ENCODE measurements around the gene FARS2.

FARS2 gene

DNA sequence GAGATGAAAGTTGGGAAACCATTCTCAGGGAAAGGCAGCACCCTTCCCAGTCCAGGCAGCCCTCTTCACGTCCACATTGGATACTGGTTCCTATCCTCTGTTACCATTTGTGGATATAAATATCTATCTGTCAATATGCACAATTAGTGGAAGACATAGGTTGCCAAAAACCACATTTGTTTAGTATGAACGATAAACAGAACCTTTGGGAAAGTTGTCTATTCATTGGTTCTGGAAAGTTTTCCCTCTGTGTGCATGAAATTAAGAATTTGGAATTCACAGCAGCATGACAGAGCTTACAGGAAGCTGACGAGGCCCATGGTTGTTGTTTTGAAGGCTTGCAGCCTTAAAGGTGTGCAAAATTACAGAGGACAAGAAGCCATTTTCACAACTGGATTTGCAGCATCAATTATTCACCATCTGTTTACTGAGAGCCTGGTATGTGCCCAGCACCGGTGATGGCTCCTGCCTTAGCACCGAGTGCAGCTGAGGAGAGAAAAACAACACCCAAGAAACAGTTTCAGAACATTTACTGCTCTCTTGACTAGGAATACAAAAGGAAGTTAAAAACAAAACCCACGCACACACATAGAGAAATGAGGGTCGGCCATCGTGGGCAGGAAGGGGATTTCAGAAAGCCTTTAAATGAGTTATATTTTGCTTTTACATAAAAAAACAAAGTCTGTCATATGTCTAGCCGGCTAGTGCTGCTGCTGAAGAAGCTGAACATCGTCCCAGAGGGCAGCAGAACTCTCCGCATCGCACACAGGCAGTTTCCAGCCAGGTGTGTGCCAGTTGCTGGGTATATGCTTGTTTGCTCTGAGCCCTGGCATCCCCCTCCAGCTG lies 319.6 kb downstream of the FARS2 start:
- DNase-seq (ENCODE audit: insufficient read length) (no peak), FAIRE-seq (no peak)
- TF ChIP-seq POLR2A (IDR thresholded peaks at IDR 0.05; ENCODE audit: low read depth, low read length) = no peak
- no peak for TF ChIP-seq POLR2AphosphoS5 (IDR thresholded peaks at IDR 0.05; ENCODE audit: low read depth, low read length)
- no peak for TF ChIP-seq TAF1 (IDR thresholded peaks at IDR 0.05; ENCODE audit: borderline replicate concordance, low read depth, low read length)

DNA sequence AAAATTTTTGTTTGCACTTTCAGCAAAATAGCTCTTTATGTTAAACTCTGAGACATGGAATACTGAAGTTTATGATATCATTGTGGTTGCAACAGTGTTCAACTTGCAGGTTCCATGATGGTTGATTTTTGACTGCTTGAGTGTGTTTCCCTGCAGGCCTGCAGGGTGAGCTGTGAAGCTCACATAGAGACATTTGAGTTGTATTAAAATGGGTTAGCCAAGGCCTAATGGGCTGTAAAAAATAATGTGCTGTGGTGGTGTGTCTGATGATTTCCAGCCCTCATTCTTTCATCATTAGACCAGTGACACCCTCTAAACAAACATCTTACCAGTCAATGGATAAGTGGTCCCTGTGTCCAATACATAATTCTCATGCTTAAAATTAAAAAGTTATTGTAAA lies 321.4 kb downstream of the FARS2 start:
- FAIRE-seq = no peak
- DNase-seq (ENCODE audit: insufficient read length) = no peak
- no peak for TF ChIP-seq TAF1 (IDR thresholded peaks at IDR 0.05; ENCODE audit: borderline replicate concordance, low read depth, low read length)
- TF ChIP-seq POLR2A (IDR thresholded peaks at IDR 0.05; ENCODE audit: low read depth, low read length) = no peak
- no peak for TF ChIP-seq POLR2AphosphoS5 (IDR thresholded peaks at IDR 0.05; ENCODE audit: low read depth, low read length)

DNA sequence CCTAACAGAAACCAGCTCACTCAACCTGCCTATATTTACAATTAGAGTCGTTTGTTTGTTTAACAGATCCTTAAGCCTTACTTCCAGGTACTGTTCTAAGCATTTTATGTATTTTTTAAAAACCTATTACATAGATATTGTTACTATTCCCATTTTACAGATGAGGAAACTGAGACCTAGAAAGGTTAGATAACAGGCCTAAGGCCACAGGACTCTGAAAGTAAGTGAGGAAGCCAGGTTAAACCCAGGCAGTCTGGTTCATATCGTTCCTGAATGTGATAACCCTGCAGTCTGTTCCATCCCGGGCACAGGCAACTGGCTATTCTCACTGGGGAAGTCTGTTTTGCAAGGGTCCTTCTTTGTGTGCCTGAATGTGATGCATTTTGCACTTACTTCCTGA lies 322.2 kb downstream of the FARS2 start:
- DNase-seq (ENCODE audit: insufficient read length) (no peak), FAIRE-seq (no peak)
- no peak for TF ChIP-seq POLR2A (IDR thresholded peaks at IDR 0.05; ENCODE audit: low read depth, low read length)
- TF ChIP-seq TAF1 (IDR thresholded peaks at IDR 0.05; ENCODE audit: borderline replicate concordance, low read depth, low read length) = no peak
- no peak for TF ChIP-seq POLR2AphosphoS5 (IDR thresholded peaks at IDR 0.05; ENCODE audit: low read depth, low read length)

GRCh38 chr6:5584078-5584482 lies 322.8 kb downstream of the FARS2 start:
- no peak for TF ChIP-seq POLR2AphosphoS5 (IDR thresholded peaks at IDR 0.05; ENCODE audit: low read depth, low read length)
- no peak for TF ChIP-seq POLR2A (IDR thresholded peaks at IDR 0.05; ENCODE audit: low read depth, low read length)
- TF ChIP-seq TAF1 (IDR thresholded peaks at IDR 0.05; ENCODE audit: borderline replicate concordance, low read depth, low read length) = no peak
- FAIRE-seq (no peak), DNase-seq (ENCODE audit: insufficient read length) (no peak)

DNA sequence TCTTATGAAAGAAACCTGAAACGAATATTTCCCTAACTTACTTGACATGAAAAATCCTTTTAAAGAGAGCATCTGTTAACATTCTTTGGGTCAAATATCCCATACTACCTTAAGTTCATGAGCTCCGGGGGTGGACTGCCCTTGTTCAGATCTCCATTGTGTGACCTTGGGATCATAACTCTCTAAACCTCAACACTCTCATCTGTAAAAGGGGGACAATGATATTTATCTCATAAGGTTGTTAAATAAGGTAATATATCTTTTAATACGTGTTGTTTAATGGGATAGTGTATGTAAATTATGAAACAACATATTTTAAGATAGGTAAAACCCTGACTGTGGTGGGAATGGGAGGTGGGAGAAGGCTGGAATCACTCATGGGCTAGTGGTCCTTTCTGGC lies 326.3 kb downstream of the FARS2 start:
- DNase-seq (ENCODE audit: insufficient read length) = no peak
- FAIRE-seq = no peak
- TF ChIP-seq TAF1 (IDR thresholded peaks at IDR 0.05; ENCODE audit: borderline replicate concordance, low read depth, low read length) (no peak), POLR2A (IDR thresholded peaks at IDR 0.05; ENCODE audit: low read depth, low read length) (no peak), POLR2AphosphoS5 (IDR thresholded peaks at IDR 0.05; ENCODE audit: low read depth, low read length) (no peak)

- DNase-seq (ENCODE audit: insufficient read length) (no peak), FAIRE-seq (no peak)
- TF ChIP-seq POLR2AphosphoS5 (IDR thresholded peaks at IDR 0.05; ENCODE audit: low read depth, low read length) (no peak), POLR2A (IDR thresholded peaks at IDR 0.05; ENCODE audit: low read depth, low read length) (no peak), TAF1 (IDR thresholded peaks at IDR 0.05; ENCODE audit: borderline replicate concordance, low read depth, low read length) (no peak)
Measured at GRCh38 chr6:5589422-5590141, 328.3 kb downstream of the FARS2 start.

DNA sequence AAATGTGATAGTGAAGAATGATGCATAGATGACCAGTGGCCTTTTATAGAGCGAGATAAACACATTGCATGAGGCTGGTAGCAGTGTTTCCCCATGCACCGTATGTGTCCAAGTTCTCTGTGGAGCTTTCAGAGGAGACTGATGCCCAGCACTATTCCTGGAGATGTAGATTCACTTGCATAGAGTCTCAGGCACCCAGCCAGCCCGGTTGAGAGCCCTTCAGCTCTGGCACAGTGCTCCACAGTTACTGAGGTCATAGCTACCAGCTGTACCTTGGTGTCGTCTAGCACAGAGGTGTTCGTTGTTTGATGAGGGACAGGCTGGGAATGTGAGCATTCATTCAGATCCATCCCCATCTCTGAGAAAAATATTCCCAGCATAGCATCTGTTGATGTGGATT lies 328.9 kb downstream of the FARS2 start:
- FAIRE-seq (no peak), DNase-seq (ENCODE audit: insufficient read length) (no peak)
- TF ChIP-seq TAF1 (IDR thresholded peaks at IDR 0.05; ENCODE audit: borderline replicate concordance, low read depth, low read length) (no peak), POLR2AphosphoS5 (IDR thresholded peaks at IDR 0.05; ENCODE audit: low read depth, low read length) (no peak), POLR2A (IDR thresholded peaks at IDR 0.05; ENCODE audit: low read depth, low read length) (no peak)

DNA sequence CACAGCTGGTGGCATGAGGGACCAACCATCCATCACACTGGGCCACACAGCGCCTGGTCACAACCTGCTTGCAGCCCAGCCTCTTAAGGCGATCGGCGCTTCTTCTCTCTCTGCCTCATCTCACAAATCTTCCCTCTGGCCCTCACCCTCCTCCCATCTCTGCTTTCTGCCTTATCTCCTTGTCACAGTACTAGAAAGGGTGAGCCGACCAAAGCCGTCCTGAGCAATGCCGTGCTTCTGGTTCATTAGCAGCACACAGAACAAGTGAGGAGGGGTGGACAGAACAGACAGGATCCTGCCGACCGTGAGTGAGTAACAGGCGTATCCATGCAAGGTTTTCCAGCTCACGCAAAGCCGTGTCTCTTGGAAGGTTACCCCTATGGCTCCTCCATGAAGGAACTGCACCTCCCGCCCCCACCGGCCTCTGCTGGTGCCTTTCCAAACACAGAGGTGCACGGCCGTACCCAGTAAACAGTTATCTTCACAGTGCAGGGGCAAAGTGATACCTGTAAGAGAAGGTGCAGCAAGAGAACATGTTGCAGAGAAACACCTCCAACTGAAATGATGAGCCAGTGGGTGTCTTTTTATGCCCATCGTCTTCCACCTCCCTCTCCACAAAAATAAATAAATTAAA lies 331.7 kb downstream of the FARS2 start:
- DNase-seq (ENCODE audit: insufficient read length) (no peak), FAIRE-seq (no peak)
- no peak for TF ChIP-seq POLR2AphosphoS5 (IDR thresholded peaks at IDR 0.05; ENCODE audit: low read depth, low read length)
- TF ChIP-seq TAF1 (IDR thresholded peaks at IDR 0.05; ENCODE audit: borderline replicate concordance, low read depth, low read length) = no peak
- TF ChIP-seq POLR2A (IDR thresholded peaks at IDR 0.05; ENCODE audit: low read depth, low read length) = no peak

DNA sequence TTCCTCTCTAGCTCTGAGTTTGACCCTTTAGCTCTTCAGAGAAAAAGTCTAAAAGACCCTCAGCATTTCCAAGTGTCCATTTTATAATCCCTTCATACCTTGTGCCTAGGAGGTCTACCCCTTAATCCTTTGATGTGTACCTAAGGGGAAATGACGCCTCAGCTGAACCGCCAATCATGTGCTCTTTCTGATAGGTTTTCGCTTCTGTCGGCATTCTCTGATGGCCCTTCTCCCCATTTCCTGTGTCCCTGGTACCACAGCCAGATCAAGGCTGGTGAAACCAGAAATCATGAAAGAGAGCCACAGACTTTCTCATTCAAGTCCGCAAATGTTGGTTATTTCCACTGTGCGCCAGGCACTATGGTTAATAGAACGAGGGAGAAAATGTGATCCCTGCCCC lies 333.9 kb downstream of the FARS2 start:
- no peak for DNase-seq (ENCODE audit: insufficient read length)
- FAIRE-seq = no peak
- TF ChIP-seq POLR2A (IDR thresholded peaks at IDR 0.05; ENCODE audit: low read depth, low read length) (no peak), POLR2AphosphoS5 (IDR thresholded peaks at IDR 0.05; ENCODE audit: low read depth, low read length) (no peak), TAF1 (IDR thresholded peaks at IDR 0.05; ENCODE audit: borderline replicate concordance, low read depth, low read length) (no peak)

DNA sequence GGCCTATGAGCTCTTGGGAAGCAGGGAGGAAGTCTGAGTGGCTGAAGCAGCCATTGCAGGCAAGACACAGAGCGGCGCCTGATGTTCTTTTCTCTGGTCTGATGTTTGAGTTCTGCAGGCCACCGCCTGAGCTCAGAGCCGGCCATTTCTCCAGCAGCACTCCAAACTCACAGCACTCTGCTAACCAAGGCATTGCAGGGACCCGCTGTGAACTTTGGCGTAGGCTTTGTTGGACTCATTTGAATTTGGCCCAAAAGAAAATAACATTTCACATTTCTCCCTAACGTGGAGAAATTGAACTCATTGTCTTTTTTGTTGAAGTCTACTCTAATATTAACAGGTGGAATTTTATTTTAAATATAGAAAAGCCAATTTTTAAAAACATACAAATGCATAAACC lies 336.1 kb downstream of the FARS2 start:
- no peak for DNase-seq (ENCODE audit: insufficient read length)
- no peak for FAIRE-seq
- TF ChIP-seq POLR2A (IDR thresholded peaks at IDR 0.05; ENCODE audit: low read depth, low read length) = no peak

GRCh38 chr6:5598123-5598522 lies 336.8 kb downstream of the FARS2 start:
- TF ChIP-seq POLR2A (IDR thresholded peaks at IDR 0.05; ENCODE audit: low read depth, low read length) = no peak
- TF ChIP-seq POLR2AphosphoS5 (IDR thresholded peaks at IDR 0.05; ENCODE audit: low read depth, low read length) = no peak
- no peak for TF ChIP-seq TAF1 (IDR thresholded peaks at IDR 0.05; ENCODE audit: borderline replicate concordance, low read depth, low read length)
- DNase-seq (ENCODE audit: insufficient read length) (no peak), FAIRE-seq (no peak)
